HG02571 (cell line): ENCODE results near the gene PSMB7.

Experiments used
- ATAC-seq: cut with Tn5 transposase; IDR thresholded peaks from one replicate; pipeline ENCODE4 v1.9.1; 2021; ENCODE audit warnings: mild to moderate bottlenecking, moderate library complexity; ENCODE audit not compliant: unreplicated experiment

Gene PSMB7

GRCh38 chr9:124384846-124385245 is 30.4 kb downstream of the PSMB7 start:
- no peak for ATAC-seq

GRCh38 chr9:124384210-124384609 is 31.0 kb downstream of the PSMB7 start:
- ATAC-seq = no peak

GRCh38 chr9:124381170-124381945 is 33.9 kb downstream of the PSMB7 start:
- ATAC-seq = no peak

- no peak for ATAC-seq
Measured at GRCh38 chr9:124377551-124378406, 37.5 kb downstream of the PSMB7 start.

GRCh38 chr9:124376329-124376728 is 38.9 kb downstream of the PSMB7 start:
- ATAC-seq = no peak

- ATAC-seq = no peak
Measured at GRCh38 chr9:124375726-124376125, 39.5 kb downstream of the PSMB7 start.

- no peak for ATAC-seq
Measured at GRCh38 chr9:124373851-124374250, 41.4 kb downstream of the PSMB7 start.

- no peak for ATAC-seq
Measured at GRCh38 chr9:124373386-124373785, 41.9 kb downstream of the PSMB7 start.

- no peak for ATAC-seq
Measured at GRCh38 chr9:124372038-124372437, 43.2 kb downstream of the PSMB7 start.

- ATAC-seq = no peak
Measured at GRCh38 chr9:124370896-124371582, 44.2 kb downstream of the PSMB7 start.

GRCh38 chr9:124369231-124369797 is 45.9 kb downstream of the PSMB7 start:
- ATAC-seq = no peak

GRCh38 chr9:124368692-124369091 is 46.5 kb downstream of the PSMB7 start:
- no peak for ATAC-seq

GRCh38 chr9:124366476-124367220 is 48.6 kb downstream of the PSMB7 start:
- no peak for ATAC-seq

- no peak for ATAC-seq
Measured at GRCh38 chr9:124365036-124365435, 50.2 kb downstream of the PSMB7 start.

GRCh38 chr9:124364141-124364540 is 51.1 kb downstream of the PSMB7 start:
- no peak for ATAC-seq

- no peak for ATAC-seq
Measured at GRCh38 chr9:124363326-124364096, 51.7 kb downstream of the PSMB7 start.

- no peak for ATAC-seq
Measured at GRCh38 chr9:124361128-124361527, 54.1 kb downstream of the PSMB7 start.

GRCh38 chr9:124359855-124360678 is 55.2 kb downstream of the PSMB7 start:
- ATAC-seq = no peak

GRCh38 chr9:124359426-124359825 is 55.8 kb downstream of the PSMB7 start:
- ATAC-seq = no peak
